GM12878 (cell line): ENCODE measurements around the gene NUP85. TPM values are rescaled to one million over a fixed set of nuclear protein-coding genes. Genes with fewer than 3 reads are reported as not detected.

Experiments used
- ATAC-seq: fragments of 200-7000 bp; cut with Tn5 transposase; 3 replicates; pipeline ENCODE4 v1.9.1; 2020; ENCODE audit warnings: mild to moderate bottlenecking, moderate library complexity
- BruUV-seq: library from RNA; stranded (reverse); fragments of 400-500 nt; replicated peaks from 2 replicates; lab custom pipeline; 2021; lab: Mats Ljungman, UMichigan
- CTCF ChIA-PET: fragments of 300-600 bp; sonication (Branson Sonifier 250); formaldehyde crosslinking; extraction: SDS; loops from one replicate; lab custom pipeline; 2021; ENCODE audit warnings: inconsistent platforms; lab: Yijun Ruan, JAX
- POLR2A ChIA-PET: fragments of 350-600 bp; formaldehyde crosslinking; extraction: SDS; loops from one replicate; lab custom pipeline; 2021; ENCODE audit warnings: inconsistent platforms; lab: Charles Lee
- RAD21 ChIA-PET: fragments of 300-600 bp; sonication (Branson Sonifier 250); formaldehyde crosslinking; loops from one replicate; lab custom pipeline; 2023; ENCODE audit warnings: antibody characterized with exemption; ENCODE audit not compliant: unreplicated experiment; lab: Charles Lee
- SMC1A ChIA-PET: fragments of 300-600 bp; sonication (Branson Sonifier 250); formaldehyde crosslinking; loops from one replicate; lab custom pipeline; 2023; ENCODE audit not compliant: unreplicated experiment, uncharacterized antibody; lab: Charles Lee
- DNase-seq: peaks from one replicate; pipeline ENCODE4 v3.0.0-alpha.2; 2011; ENCODE audit warnings: low read depth, low spot score
- FAIRE-seq: peaks from 3 replicates; lab custom pipeline; 2011; peaks lifted over from hg19 to GRCh38; lab: Jason Lieb, UNC
- H2AFZ ChIP-seq: 2 replicates; pipeline ENCODE4 v1.6.0; 2011; ENCODE audit warnings: low read depth, low read length, control low read depth; ENCODE audit not compliant: control insufficient read depth
- H3K27ac ChIP-seq: 2 replicates; pipeline ENCODE4 v1.5.1; 2011; ENCODE audit warnings: control low read depth; ENCODE audit not compliant: control insufficient read depth, insufficient read depth
- H3K27me3 ChIP-seq, 2 experiments: replicated peaks in 1 of 2; 2 replicates each; pipeline versions ENCODE4 v1.6.0 to v1.6.1; 2011; ENCODE audit warnings: low read length in 1 of 2; ENCODE audit not compliant: control insufficient read depth in 2 of 2, insufficient read depth in 2 of 2
- H3K36me3 ChIP-seq, 2 experiments: 2 replicates each; pipeline ENCODE4 v1.5.1; 2011; ENCODE audit warnings: low read length in 1 of 2; ENCODE audit not compliant: control insufficient read depth in 2 of 2, insufficient read depth in 2 of 2
- H3K4me1 ChIP-seq: 2 replicates; pipeline ENCODE4 v1.6.1; 2011; ENCODE audit warnings: mild to moderate bottlenecking, low read length, moderate library complexity, mixed read lengths; ENCODE audit not compliant: control insufficient read depth, insufficient read depth
- H3K4me2 ChIP-seq: 2 replicates; pipeline ENCODE4 v1.6.0; 2011; ENCODE audit warnings: control low read depth; ENCODE audit not compliant: control insufficient read depth, insufficient read depth
- H3K4me3 ChIP-seq: fragments of 200-600 bp; sonication (generic); 2 replicates; pipeline ENCODE4 v1.5.1; 2016
- H3K79me2 ChIP-seq: 2 replicates; pipeline ENCODE4 v1.6.0; 2011; ENCODE audit warnings: low read length; ENCODE audit not compliant: control insufficient read depth, insufficient read depth
- H3K9ac ChIP-seq: 2 replicates; pipeline ENCODE4 v1.8.0; 2011; ENCODE audit warnings: low read length, control low read depth, mixed read lengths; ENCODE audit not compliant: control insufficient read depth, insufficient read depth
- H3K9me3 ChIP-seq: replicated peaks from 3 replicates; pipeline ENCODE4 v1.5.1; 2011; ENCODE audit warnings: mild to moderate bottlenecking, low read length; ENCODE audit not compliant: control insufficient read depth, insufficient read depth
- H4K20me1 ChIP-seq: 2 replicates; pipeline ENCODE4 v1.6.0; 2011; ENCODE audit not compliant: control insufficient read depth, insufficient read depth
- CEBPZ ChIP-seq: fragments of 150-350 bp; IDR thresholded peaks from 2 replicates; pipeline ENCODE4 v1.6.1; 2016; ENCODE audit warnings: low read depth, low read length
- CREB1 ChIP-seq: IDR thresholded peaks from 2 replicates; pipeline ENCODE4 v1.6.1; 2012; ENCODE audit warnings: low read depth, mild to moderate bottlenecking, inconsistent platforms
- DPF2 ChIP-seq: fragments of 450-650 bp; IDR thresholded peaks from 2 replicates; pipeline ENCODE4 v1.6.1; 2017; ENCODE audit warnings: mild to moderate bottlenecking
- JUNB ChIP-seq: IDR thresholded peaks from 2 replicates; pipeline ENCODE4 v1.6.1; 2016; ENCODE audit warnings: antibody characterized with exemption, mild to moderate bottlenecking
- POLR2AphosphoS5 ChIP-seq: IDR thresholded peaks from 2 replicates; pipeline ENCODE4 v1.6.1; 2011; ENCODE audit warnings: mild to moderate bottlenecking, low read length, inconsistent platforms
- SMAD1 ChIP-seq: fragments of 450-650 bp; IDR thresholded peaks from 2 replicates; pipeline ENCODE4 v1.6.1; 2018; ENCODE audit warnings: mild to moderate bottlenecking, low read depth; ENCODE audit not compliant: partially characterized antibody
- WGBS: methylation state at CpG from one replicate; pipeline ENCODE4 v1.1.6; 2016; ENCODE audit warnings: low lambda C conversion rate; ENCODE audit not compliant: insufficient replicate concordance, insufficient coverage; ENCODE audit errors: missing lambda C conversion rate; 5-methylcytosine and 5-hydroxymethylcytosine counted together
- in situ Hi-C: fragments of 300-500 bp; cut with MboI; formaldehyde crosslinking; loops from 9 replicates; pipeline ENCODE4 v1.14.3; 2018; ENCODE audit warnings: mixed read lengths
- intact Hi-C: fragments of 100-400 bp; cut with micrococcal nuclease; formaldehyde crosslinking; loops from one replicate; pipeline ENCODE4 v1.14.2; 2022; ENCODE audit not compliant: unreplicated experiment
- polyA plus RNA-seq, 11 experiments: library from polyadenylated mRNA; depleted of rRNA in 4 of 11; unstranded in 6 of 11; stranded (reverse) in 5 of 11; fragments of >200 nt; fragmentation: Nextera tagmentation in 4 of 11; fragmentation: Illumina TruSeq in 1 of 11; extraction: Ambion mirVana in 4 of 11; extraction: Trizol in 1 of 11; gene quantifications; 1 replicate in 1 of 11; 2 replicates in 10 of 11; pipeline versions ENCODE4 v1.2.1 to v1.2.3, GENCODE V29; 2011 to 2016; ENCODE audit warnings: inconsistent platforms in 2 of 11, missing spikeins in 2 of 11, low read depth in 1 of 11
- total RNA-seq, 4 experiments: library from RNA; depleted of rRNA in 3 of 4; stranded (reverse); fragments of >200 nt in 3 of 4; fragmentation: Illumina TruSeq in 1 of 4; extraction: Trizol in 1 of 4; gene quantifications; 2 replicates each; pipeline versions ENCODE4 v1.2.1 to v1.2.3, GENCODE V29; 2013 to 2021

The NUP85 gene
- total and polyA plus RNA-seq, 10 of the 15 experiments (the other 5 are each of a cell fraction or from before 2014, with no cell fraction given) = 54.0 to 135 (median 95.4) TPM

DNA sequence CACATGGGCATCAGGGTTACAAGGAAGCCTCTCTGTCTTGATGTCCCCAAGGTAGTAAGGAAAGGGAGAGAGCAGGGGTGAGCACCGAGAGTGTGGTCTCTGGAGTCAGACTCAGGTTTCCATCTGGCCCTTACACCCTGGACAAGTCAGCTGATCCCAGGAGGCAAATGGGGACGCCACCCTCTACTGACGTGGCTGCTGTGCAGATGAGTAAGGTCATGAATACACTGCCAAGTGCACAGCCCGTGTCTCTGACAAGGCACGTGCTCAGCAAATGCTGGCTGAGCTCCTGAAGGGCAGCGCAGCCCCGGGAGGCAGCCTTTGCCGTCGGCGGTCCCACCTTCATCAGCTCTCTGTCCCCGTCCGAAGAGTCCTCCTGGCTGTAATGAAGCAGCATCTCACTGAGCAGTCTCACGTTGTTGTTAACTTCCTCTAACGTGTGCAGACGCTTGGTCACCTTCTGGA is 36.5 kb downstream of the NUP85 start:
- H3K4me3 ChIP-seq = no peak overlapping the region
- peak overlapping the region; percentile 9; the same call in 1 of the 2 replicates for H3K9ac ChIP-seq
- intact Hi-C loops = no loop called here
- no peak for TF ChIP-seq CEBPZ
- TF ChIP-seq SMAD1 = no peak
- no peak for TF ChIP-seq CREB1
- no peak for TF ChIP-seq JUNB
- TF ChIP-seq POLR2AphosphoS5 = 0 out of 2 replicates have a peak, but pooled peaks have one; percentile 27
- TF ChIP-seq DPF2 = 0 out of 2 replicates have a peak, but pooled peaks have one; percentile 6
- FAIRE-seq (no peak), DNase-seq (no peak), ATAC-seq (no peak)
- WGBS = 23% methylated on average over 15 of the region's 15 CpGs
- in situ Hi-C loops = no loop called here
- ChIA-PET CTCF (interaction anchor here (1.0 to 4.3 kb wide), 6 partner anchors 13 to 170 kb away, joined by 3 to 30 read pairs (median 4); partner anchors contain the start of genes GGA3, MIF4GD, MRPS7 and NUP85), SMC1A (interaction anchor here (1.3 to 2.3 kb wide), 3 partner anchors 8 to 54 kb away, joined by 3 to 6 read pairs (median 4); no protein-coding TSS in a partner anchor), RAD21 (interaction anchor here (1.1 to 2.1 kb wide), 2 partner anchors 19 to 163 kb away, joined by 4 read pairs; partner anchors contain the start of genes GGA3, GRB2 and MRPS7), POLR2A (interaction anchor here (2.2 to 3.6 kb wide), 2 partner anchors 19 to 47 kb away, joined by 5 to 21 read pairs; partner anchors contain the start of genes GGA3, MRPS7 and SLC25A19)
- H3K9me3 ChIP-seq = no peaks in the 10 kb centered on the region
- no peaks in the 10 kb centered on the region; the same call in 1 of the 2 replicates for H4K20me1 ChIP-seq
- no TSS peak for BruUV-seq
- peaks cover 43% of the 10 kb centered on the region for H3K4me1 ChIP-seq
- H3K79me2 ChIP-seq = no peaks in the 10 kb centered on the region; the same call in 1 of the 2 replicates
- H3K36me3 ChIP-seq = peaks cover 54 to 72% of the 10 kb centered on the region in 2 experiments
- no peaks in the 10 kb centered on the region for H3K27me3 ChIP-seq
- peak overlapping the region; percentile 55 for H3K27ac ChIP-seq
- no peak overlapping the region for H2AFZ ChIP-seq
- peak overlapping the region; percentile 50 for H3K4me2 ChIP-seq
